ENCODE data around the gene ENO4.

ENO4 gene

DNA sequence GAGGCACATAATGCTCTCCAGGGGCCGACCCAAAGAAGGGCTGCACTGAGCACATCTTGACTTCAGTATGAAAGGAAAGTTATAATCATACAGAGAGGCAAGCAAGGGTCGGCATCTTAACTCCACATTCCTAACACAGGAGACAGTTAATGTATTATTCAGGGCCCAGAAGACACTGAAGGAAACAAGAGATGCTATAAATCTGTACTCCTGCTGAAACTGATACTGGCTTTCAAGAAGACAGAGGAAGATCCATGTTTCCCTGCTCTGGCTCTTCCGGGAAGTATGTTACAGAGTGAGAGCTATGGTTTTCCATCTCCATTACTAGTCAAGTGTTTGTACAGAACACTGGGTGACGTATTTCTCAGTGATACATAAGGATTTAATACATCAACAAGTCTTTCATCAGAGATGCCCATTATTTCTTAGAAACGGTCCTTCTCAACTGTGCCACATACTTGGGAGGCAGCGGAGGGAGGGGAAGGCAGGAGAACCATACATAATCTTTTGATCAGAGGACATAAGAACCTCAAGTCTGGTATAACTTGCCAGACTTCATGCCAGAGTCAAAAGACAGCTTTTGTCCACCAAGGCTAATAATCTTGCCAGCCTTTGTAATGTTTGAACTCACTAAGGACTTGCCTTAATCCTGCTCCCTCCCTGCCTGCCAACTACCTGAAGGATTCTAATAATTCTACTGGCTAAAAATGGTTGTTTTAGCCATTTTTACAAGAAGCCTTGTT, 58.1 kb downstream of the ENO4 start:
- TF ChIP-seq EP300 (IDR thresholded peaks at IDR 0.05; ENCODE audit: borderline replicate concordance) = no peak
- TF ChIP-seq YY1 (IDR thresholded peaks at IDR 0.05; ENCODE audit: low read depth) = no peak
- no peak for TF ChIP-seq CEBPB (IDR thresholded peaks at IDR 0.05)
- TF ChIP-seq FOXM1 (IDR thresholded peaks at IDR 0.05; ENCODE audit: borderline replicate concordance, low read depth) = no peak
- no peak for TF ChIP-seq ZBTB7A (IDR thresholded peaks at IDR 0.05; ENCODE audit: low read depth)
- TF ChIP-seq, protein P1, sequence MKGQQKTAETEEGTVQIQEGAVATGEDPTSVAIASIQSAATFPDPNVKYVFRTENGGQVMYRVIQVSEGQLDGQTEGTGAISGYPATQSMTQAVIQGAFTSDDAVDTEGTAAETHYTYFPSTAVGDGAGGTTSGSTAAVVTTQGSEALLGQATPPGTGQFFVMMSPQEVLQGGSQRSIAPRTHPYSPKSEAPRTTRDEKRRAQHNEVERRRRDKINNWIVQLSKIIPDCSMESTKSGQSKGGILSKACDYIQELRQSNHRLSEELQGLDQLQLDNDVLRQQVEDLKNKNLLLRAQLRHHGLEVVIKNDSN (IDR thresholded peaks at IDR 0.05) = no peak

DNA sequence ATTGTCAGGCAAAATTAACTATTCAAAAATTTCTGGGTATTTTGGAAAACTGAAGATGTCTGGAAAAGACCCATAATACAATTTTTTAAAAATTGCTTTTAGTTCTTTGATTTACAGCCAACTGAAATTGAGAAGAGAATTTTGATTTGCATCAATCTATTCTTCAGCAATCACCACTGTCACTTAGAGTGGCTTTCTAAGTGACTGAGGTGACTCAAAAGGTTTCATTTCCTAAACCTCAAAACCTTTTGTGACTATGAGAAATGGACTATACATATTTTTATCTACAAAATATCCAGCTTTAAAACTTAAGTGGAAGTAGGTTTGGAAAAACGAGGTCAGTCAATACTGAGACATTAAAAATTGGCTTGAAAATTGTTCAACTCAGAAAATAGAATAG, 60.0 kb downstream of the ENO4 start:
- TF ChIP-seq, protein P2, sequence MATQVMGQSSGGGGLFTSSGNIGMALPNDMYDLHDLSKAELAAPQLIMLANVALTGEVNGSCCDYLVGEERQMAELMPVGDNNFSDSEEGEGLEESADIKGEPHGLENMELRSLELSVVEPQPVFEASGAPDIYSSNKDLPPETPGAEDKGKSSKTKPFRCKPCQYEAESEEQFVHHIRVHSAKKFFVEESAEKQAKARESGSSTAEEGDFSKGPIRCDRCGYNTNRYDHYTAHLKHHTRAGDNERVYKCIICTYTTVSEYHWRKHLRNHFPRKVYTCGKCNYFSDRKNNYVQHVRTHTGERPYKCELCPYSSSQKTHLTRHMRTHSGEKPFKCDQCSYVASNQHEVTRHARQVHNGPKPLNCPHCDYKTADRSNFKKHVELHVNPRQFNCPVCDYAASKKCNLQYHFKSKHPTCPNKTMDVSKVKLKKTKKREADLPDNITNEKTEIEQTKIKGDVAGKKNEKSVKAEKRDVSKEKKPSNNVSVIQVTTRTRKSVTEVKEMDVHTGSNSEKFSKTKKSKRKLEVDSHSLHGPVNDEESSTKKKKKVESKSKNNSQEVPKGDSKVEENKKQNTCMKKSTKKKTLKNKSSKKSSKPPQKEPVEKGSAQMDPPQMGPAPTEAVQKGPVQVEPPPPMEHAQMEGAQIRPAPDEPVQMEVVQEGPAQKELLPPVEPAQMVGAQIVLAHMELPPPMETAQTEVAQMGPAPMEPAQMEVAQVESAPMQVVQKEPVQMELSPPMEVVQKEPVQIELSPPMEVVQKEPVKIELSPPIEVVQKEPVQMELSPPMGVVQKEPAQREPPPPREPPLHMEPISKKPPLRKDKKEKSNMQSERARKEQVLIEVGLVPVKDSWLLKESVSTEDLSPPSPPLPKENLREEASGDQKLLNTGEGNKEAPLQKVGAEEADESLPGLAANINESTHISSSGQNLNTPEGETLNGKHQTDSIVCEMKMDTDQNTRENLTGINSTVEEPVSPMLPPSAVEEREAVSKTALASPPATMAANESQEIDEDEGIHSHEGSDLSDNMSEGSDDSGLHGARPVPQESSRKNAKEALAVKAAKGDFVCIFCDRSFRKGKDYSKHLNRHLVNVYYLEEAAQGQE (IDR thresholded peaks at IDR 0.05; ENCODE audit: low read depth) = no peak
- TF ChIP-seq, protein P1 (IDR thresholded peaks at IDR 0.05) = no peak
- TF ChIP-seq TAF1 (IDR thresholded peaks at IDR 0.05; ENCODE audit: low read depth) (no peak), CEBPB (IDR thresholded peaks at IDR 0.05) (no peak), TEAD4 (IDR thresholded peaks at IDR 0.05) (no peak), EP300 (IDR thresholded peaks at IDR 0.05; ENCODE audit: borderline replicate concordance) (no peak), EGR1 (IDR thresholded peaks at IDR 0.05) (no peak)

DNA sequence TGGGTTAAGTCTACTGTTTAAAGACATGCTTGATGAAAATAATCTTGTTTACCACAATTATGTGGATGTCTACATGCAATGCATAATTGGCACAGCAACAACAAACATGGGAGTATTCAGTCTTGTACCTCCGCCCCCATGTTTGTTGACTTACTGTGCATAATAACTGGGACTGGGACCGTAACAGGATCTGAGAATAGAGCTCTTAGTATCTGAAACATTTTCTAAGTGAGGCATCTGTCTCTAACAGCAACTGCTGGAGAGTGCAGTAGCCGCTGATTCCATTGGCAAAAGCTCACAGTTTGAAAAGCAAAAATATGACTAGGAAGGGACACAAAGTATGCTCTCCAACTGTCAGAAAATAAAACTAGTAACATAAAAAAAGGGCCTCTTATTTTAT, 61.6 kb downstream of the ENO4 start:
- TF ChIP-seq EP300 (IDR thresholded peaks at IDR 0.05; ENCODE audit: borderline replicate concordance) (no peak), TCF12 (IDR thresholded peaks at IDR 0.05; ENCODE audit: low read depth) (no peak), TAF1 (IDR thresholded peaks at IDR 0.05; ENCODE audit: low read depth) (no peak), CREB1 (IDR thresholded peaks at IDR 0.05; ENCODE audit: low read depth) (no peak)
- TF ChIP-seq, protein P2 (IDR thresholded peaks at IDR 0.05; ENCODE audit: low read depth) = no peak

DNA sequence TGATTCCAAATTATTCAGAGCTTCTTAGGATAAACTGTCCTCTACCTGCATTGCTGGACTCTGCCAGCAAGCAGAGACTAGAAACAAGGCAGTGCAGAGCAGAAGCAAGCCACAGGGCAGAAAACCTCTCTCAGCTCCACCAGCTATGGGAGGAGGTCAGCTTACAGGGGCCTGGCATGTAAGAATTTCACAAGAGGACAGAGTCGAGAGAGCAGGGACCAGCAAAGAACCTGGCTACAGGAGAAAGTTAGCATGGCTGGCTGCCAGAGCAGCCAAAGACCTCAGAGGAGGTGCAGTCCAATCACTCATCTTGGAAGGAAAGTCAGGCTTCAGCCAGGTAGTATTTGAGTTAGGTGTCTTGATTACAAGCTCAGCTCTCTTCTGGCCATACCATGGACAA, 62.9 kb downstream of the ENO4 start:
- TF ChIP-seq, protein P2 (IDR thresholded peaks at IDR 0.05; ENCODE audit: low read depth) = no peak
- TF ChIP-seq EGR1 (IDR thresholded peaks at IDR 0.05) = no peak
- no peak for TF ChIP-seq CREB1 (IDR thresholded peaks at IDR 0.05; ENCODE audit: low read depth)
- TF ChIP-seq RAD21 (IDR thresholded peaks at IDR 0.05; ENCODE audit: low read depth) = no peak
- no peak for TF ChIP-seq TCF12 (IDR thresholded peaks at IDR 0.05; ENCODE audit: low read depth)
- TF ChIP-seq NFIC (IDR thresholded peaks at IDR 0.05) = no peak
- no peak for TF ChIP-seq TEAD4 (IDR thresholded peaks at IDR 0.05)
- TF ChIP-seq, protein P3, sequence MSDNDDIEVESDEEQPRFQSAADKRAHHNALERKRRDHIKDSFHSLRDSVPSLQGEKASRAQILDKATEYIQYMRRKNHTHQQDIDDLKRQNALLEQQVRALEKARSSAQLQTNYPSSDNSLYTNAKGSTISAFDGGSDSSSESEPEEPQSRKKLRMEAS (IDR thresholded peaks at IDR 0.05) = no peak
- TF ChIP-seq, protein P1 (IDR thresholded peaks at IDR 0.05) = no peak
- TF ChIP-seq EP300 (IDR thresholded peaks at IDR 0.05; ENCODE audit: borderline replicate concordance) = no peak
- TF ChIP-seq FOXM1 (IDR thresholded peaks at IDR 0.05; ENCODE audit: borderline replicate concordance, low read depth) = no peak
- no peak for TF ChIP-seq TAF1 (IDR thresholded peaks at IDR 0.05; ENCODE audit: low read depth)
- no peak for TF ChIP-seq ZBTB7A (IDR thresholded peaks at IDR 0.05; ENCODE audit: low read depth)
- TF ChIP-seq YY1 (IDR thresholded peaks at IDR 0.05; ENCODE audit: low read depth) = no peak
- TF ChIP-seq CEBPB (IDR thresholded peaks at IDR 0.05) = no peak
